ENCODE results near the gene SLX4.

Gene SLX4

DNA sequence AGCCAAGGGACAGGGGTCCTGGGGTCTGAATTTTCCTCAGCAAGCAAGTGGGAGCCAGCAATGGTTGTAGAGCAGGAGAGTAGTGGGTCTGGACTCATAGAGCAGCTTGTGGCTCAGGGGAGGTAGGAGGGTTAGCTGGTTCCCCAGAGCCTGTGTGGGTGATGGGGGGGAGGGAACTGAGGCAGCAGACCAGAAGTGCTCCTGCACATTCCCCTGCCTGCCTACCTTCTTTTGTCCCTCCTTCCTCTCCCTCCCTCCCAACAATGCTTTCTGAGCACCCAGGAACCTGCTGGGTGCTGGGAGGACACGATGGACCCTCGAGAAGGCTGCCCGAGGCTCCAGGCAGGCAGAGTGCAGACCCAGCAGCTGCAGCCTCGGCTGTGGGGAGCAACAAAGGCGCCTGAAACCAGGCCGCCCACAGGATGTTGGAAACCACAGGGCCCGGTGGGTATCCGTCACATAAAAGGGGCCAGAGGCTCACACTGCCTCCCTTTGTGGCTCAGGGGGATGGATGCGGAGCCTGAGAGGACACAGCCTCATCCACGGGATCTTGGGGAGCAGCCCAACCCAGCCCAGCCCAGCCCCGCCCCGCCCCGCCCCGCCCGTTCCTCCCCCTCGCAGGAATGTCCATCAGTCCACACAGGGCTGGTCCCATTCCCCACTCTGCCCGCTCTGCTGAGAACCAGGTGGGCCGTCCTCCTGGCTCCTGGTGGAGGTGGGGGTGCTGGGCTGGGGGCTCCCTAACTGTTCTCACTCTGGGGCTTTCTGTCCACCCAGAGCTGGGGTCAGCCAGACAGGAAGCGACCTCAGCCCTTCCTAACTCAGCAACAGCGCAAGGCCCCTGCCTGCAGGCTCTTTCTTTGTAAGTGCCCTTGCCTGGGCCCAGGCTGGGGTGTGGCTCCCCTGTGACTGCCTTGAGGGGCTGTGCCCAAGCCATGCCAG, 32.5 kb downstream of the SLX4 start:
- DNase-seq, result peak; percentile 85

DNA sequence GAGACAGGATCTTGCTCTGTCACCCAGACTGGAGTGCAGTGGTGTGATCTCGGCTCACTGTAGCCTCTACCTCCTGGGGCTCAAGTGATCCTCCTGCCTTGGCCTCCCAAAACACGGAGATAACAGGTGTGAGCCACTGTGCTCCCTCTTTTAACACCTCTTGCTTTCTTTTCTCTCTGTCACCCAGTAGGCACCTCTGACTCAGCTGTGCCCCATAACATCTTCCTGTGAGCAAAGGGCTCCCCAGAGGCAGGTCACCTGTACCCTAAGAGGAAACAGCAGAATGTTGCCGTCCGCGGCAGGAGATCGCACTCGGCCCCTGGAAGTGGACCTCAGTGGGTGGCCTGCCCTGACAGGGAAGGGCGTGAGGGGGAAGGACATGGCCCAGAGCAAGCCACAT, 33.3 kb downstream of the SLX4 start:
- DNase-seq, result peak; percentile 72

GRCh38 chr16:3577302-3577752, 34.1 kb downstream of the SLX4 start, which contains the start of gene NLRC3:
Gene NLRC3, minus strand, starts transcription at chr16:3577403. Its CDS starts 12,367 bp downstream, at chr16:3565036.
- DNase-seq, result peak; percentile 80

- DNase-seq, result peak; percentile 74
These were observed 35.2 kb downstream of the SLX4 start for GRCh38 chr16:3576211-3576610.

- peak; percentile 66 for DNase-seq
These were observed 35.9 kb downstream of the SLX4 start for GRCh38 chr16:3575491-3575890.

DNA sequence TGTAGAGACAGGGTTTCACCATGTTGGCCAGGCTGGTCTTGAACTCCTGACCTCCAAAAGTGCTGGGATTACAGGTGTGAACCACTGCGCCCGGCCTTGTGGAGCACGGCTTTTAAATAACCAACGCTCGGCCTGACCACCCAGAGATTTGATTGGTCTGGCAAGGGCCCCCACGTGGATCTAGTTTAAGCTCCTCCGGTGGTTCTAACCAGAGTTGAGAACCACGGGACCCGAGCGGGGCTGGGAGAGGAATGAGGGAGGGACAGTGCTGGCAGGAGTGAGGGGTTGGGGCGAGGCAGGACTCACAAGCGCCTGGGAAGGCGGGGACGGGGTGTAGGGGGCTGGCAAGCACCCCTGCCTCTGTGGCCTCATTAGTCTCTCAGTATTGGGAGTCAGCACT, 37.2 kb downstream of the SLX4 start:
- DNase-seq, result no peak

GRCh38 chr16:3573146-3573815, 38.1 kb downstream of the SLX4 start:
- no peak for DNase-seq

- no peak for DNase-seq
These were observed 40.9 kb downstream of the SLX4 start for GRCh38 chr16:3570420-3571062.

DNA sequence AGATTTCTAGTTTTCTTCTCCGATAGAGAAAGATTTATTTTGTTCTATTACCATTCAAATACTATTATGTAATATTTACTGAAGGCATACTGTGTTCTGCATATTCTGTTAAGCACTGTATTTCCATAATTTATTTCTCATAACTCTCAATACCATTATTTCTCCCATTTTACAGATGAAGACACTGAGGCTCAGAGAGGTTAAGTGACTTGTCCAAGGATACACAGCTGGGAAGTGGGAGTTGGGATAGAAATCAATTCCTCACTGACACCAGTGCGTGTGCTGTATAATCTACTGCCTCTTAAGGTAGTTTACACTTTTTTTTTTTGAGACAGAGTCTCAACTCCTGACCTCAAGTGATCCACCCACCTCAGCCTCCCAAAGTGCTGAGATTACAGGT, 41.6 kb downstream of the SLX4 start:
- DNase-seq, result no peak

DNA sequence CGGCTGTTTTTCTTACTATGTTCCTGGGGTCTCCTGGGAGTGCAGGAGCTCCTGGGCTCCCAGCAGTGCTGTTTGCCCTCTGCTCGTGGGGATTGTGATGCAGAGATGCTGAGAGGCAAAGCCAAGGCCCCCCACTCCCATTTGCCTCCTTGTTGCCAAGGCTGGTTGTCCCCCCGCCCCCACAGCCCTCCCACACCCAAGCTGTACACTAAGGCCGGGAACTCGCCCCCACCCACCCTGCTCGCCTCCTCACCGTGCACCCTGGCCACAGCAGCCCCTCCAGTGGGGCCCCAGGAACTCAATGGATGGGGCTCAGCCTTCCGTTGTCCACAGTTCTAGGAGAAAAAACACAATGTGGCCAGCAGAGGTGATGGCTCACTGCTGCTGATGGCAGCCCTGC, 44.4 kb downstream of the SLX4 start:
- no peak for DNase-seq

DNA sequence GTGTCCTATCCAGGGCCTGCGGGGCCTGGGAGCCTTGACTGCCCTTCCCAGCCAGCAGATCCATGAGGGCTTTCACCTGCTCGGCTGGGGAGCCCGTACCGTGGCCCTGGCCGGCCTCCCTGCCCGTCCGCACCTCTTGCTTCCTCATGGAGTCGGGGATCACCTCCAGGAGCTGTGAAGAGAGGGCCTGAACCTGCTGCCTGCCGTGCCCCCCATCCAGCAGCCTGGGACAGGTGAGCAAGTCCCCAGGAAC, 46.6 kb downstream of the SLX4 start:
- DNase-seq, result no peak

- no peak for DNase-seq
These were observed 47.1 kb downstream of the SLX4 start for GRCh38 chr16:3564130-3564888.

DNA sequence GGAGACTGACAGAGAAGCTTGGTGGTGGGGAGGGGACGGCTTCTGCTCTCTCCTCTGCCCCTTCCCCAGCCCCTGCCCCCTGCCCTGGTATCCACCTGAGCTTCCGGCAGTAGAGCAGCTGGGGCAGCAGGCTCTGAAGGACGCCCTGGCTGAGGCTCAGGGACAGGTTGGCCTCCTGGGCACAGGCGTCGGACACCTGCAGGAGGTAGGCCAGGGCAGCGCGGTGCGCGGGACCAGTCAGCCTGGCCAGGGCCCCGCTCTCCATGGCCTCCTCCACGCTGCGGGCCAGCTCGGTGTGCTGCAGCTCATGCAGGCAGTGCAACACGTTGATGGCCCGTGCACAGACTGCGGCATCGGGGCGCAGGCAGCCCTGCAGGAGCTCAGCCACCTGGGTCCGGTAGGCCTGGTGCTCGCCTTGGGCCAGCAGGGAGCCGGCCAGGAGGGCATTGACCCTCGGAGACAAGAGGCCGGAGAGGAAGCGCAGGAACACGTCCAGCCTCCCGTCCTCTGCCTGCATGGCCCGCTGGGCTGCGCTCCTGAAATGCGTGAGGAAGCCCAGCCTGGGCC, 48.4 kb downstream of the SLX4 start:
- DNase-seq, result no peak

DNA sequence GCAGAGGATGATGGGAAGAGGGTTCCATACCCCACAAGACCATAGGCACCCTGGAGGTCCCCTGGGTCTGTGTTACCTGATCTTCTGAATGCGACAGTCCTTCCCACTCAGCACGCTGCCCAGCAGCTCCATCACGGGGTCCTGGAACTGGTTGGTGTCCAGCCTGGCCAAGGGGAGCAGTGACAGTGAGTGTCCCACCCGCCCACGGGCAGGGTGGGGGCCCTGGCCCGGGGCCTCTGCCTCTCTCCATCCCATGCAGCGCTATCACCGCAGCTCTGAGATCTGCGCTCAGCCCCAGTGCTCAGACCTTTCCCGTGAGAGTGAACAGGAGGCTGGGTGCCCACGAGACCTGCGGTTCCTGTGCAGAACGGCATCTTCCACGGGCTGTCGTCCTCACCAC, 49.8 kb downstream of the SLX4 start:
- no peak for DNase-seq

GRCh38 chr16:3554351-3554928, 57.0 kb downstream of the SLX4 start:
- no peak for DNase-seq

GRCh38 chr16:3553138-3553923, 58.1 kb downstream of the SLX4 start:
- DNase-seq, result no peak

- DNase-seq, result no peak
These were observed 60.3 kb downstream of the SLX4 start for GRCh38 chr16:3550851-3551847.

DNA sequence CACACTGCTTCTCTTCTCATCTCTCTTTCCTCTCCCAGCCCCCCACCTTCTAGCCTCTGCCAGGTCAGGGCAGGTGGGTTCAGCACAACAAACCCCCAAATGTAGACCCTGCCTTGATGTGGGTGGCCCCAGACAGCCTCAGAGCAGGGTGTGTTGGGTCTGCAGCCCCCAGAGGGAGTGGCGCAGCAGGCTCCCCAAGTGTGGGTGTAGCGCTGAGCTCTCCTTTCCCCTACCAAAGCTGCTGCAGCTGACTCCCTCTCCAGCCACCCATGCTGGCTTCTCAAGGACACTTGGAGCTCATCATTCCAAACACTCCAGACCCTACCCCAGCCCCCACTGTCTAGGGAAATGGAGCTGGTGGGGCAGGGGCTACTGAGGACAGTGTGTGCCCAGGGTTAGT, 61.5 kb downstream of the SLX4 start:
- DNase-seq, result no peak

GRCh38 chr16:3548859-3549258, 62.5 kb downstream of the SLX4 start:
- no peak for DNase-seq

DNA sequence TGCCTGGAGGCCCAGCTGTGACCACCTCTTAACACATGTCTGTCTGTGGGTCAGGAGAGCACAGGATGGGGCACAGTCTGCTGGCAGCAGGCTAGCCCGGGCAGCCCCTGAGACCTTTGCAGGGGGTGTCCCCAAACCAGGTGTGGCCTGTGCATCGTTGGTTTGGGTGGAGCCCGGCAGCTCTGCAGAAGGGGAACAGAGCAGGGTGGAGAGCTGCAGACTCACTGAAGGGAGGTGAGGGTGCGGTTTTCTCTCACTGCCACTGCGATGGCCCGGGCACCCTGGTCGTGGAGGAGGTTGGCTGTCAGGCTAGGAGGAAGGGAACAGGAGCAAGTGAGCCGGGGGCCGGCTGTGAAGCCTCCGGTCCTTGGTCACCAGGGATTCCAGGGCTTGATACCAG, 63.0 kb downstream of the SLX4 start:
- DNase-seq, result no peak
